ENCODE data around the gene HOMEZ. TPM values are rescaled to one million over a fixed set of nuclear protein-coding genes. Genes with fewer than 3 reads are reported as not detected.
A peak's percentile ranks its signal among the peaks of the same experiment; 100 is the strongest.

Gene HOMEZ
- total RNA-seq, 2 experiments from 2014 or later = 7.1 to 17.2 TPM

DNA sequence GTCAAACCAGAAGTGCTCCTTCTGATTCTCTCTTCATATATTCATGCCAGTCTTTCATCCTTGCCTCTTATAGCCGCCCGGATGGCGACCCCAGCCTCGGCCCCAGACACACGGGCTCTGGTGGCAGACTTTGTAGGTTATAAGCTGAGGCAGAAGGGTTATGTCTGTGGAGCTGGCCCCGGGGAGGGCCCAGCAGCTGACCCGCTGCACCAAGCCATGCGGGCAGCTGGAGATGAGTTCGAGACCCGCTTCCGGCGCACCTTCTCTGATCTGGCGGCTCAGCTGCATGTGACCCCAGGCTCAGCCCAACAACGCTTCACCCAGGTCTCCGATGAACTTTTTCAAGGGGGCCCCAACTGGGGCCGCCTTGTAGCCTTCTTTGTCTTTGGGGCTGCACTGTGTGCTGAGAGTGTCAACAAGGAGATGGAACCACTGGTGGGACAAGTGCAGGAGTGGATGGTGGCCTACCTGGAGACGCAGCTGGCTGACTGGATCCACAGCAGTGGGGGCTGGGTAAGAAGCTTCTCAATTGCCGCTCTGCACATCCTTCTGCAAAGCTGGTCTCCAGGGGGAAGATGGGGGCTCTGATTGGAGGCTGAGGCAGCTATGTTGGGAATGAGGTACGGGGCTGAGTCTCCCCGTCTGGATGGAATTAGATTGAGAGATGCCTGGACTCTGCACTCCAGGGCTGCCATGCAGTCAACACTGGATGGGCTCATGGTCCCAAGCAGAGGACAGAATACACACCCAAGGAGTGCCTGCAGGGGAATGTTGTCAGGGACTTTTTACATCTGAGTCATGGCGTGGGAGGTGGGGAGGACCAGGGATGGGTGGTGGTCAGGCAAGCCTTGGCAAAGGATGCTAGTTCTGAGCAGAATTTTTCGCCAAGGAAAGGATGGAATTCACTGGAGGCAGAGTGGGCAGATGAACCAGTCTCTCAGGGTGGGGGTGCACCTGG is 22.0 kb upstream of the HOMEZ start:
- Histone ChIP-seq H3K4me3 (ENCODE audit: low read depth, low read length, poor library complexity, severe bottlenecking) (no peak overlapping the region), H3K79me2 (ENCODE audit: insufficient read depth, low read depth, low read length) (no peaks in the 10 kb centered on the region; the same call in 1 of the 2 replicates), H2AFZ (ENCODE audit: low read length) (no peak overlapping the region), H3K4me2 (ENCODE audit: low read length) (peak overlapping the region; percentile 81), H3K9me3 (ENCODE audit: low read length) (no peaks in the 10 kb centered on the region), H3K9me2 (ENCODE audit: insufficient read depth, low read length) (no peaks in the 10 kb centered on the region), H3K27ac (ENCODE audit: low read depth, low read length, poor library complexity, severe bottlenecking) (no peak overlapping the region), H3K36me3 (ENCODE audit: insufficient read depth, low read length) (no peaks in the 10 kb centered on the region; the same call in 1 of the 2 replicates), H4K20me1 (ENCODE audit: insufficient read depth, low read length) (no peaks in the 10 kb centered on the region), H3K4me1 (ENCODE audit: insufficient read depth, low read length, poor library complexity, severe bottlenecking) (peaks cover 31% of the 10 kb centered on the region)
- CTCF ChIA-PET (ENCODE audit: unreplicated experiment) = interaction anchor here (1.4 kb wide), 1 partner anchor 13 kb away, joined by 4 read pairs; no protein-coding TSS in a partner anchor
- POLR2A ChIA-PET = interaction anchor here (9.4 kb wide), 1 partner anchor 13 kb away, joined by 122 read pairs; the partner anchor contains the start of gene PABPN1
- DNase-seq (ENCODE audit: low spot score) = no peak
- intact Hi-C loops (cut with micrococcal nuclease; ENCODE audit: unreplicated experiment) = loop anchor here (2.0 to 10.0 kb wide), 2 partner anchors 13 to 837 kb away; partner anchors contain the start of genes EMC9, PABPN1, PSME2 and RNF31
- BruUV-seq (replicated peaks) = no TSS peak
- TF ChIP-seq CTCF (conservative IDR thresholded peaks at IDR 0.05; ENCODE audit: low read length) = no peak
- TF ChIP-seq EZH2phosphoT487 (IDR thresholded peaks at IDR 0.05; ENCODE audit: borderline replicate concordance, low read depth, low read length) = no peak

- no peaks in the 10 kb centered on the region for H3K9me2 ChIP-seq (ENCODE audit: insufficient read depth, low read length)
- ChIA-PET POLR2A (interaction anchor here (0.6 to 9.4 kb wide), 2 partner anchors 14 kb away, joined by 5 to 122 read pairs; partner anchors contain the start of gene PABPN1), CTCF (ENCODE audit: unreplicated experiment) (interaction anchor here (0.6 to 1.4 kb wide), 3 partner anchors 14 to 215 kb away, joined by 3 to 5 read pairs (median 4); no protein-coding TSS in a partner anchor)
- H3K4me2 ChIP-seq (ENCODE audit: low read length) = peak overlapping the region; percentile 81
- no peaks in the 10 kb centered on the region for H3K9me3 ChIP-seq (ENCODE audit: low read length)
- peak overlapping the region; percentile 79 for H2AFZ ChIP-seq (ENCODE audit: low read length)
- H3K79me2 ChIP-seq (ENCODE audit: insufficient read depth, low read depth, low read length) = no peaks in the 10 kb centered on the region; the same call in 1 of the 2 replicates
- intact Hi-C loops (cut with micrococcal nuclease; ENCODE audit: unreplicated experiment) = loop anchor here (2.0 to 10.0 kb wide), 2 partner anchors 14 to 838 kb away; partner anchors contain the start of genes EMC9, PABPN1, PSME2 and RNF31
- H3K27ac ChIP-seq (ENCODE audit: low read depth, low read length, poor library complexity, severe bottlenecking) = peak overlapping the region; percentile 37
- peaks cover 32% of the 10 kb centered on the region for H3K4me1 ChIP-seq (ENCODE audit: insufficient read depth, low read length, poor library complexity, severe bottlenecking)
- DNase-seq (ENCODE audit: low spot score) = no peak
- H3K36me3 ChIP-seq (ENCODE audit: insufficient read depth, low read length) = no peaks in the 10 kb centered on the region; the same call in 1 of the 2 replicates
- TF ChIP-seq EZH2phosphoT487 (IDR thresholded peaks at IDR 0.05; ENCODE audit: borderline replicate concordance, low read depth, low read length) = no peak
- no peak for TF ChIP-seq CTCF (conservative IDR thresholded peaks at IDR 0.05; ENCODE audit: low read length)
- peak overlapping the region; percentile 77 for H3K4me3 ChIP-seq (ENCODE audit: low read depth, low read length, poor library complexity, severe bottlenecking)
- no peaks in the 10 kb centered on the region for H4K20me1 ChIP-seq (ENCODE audit: insufficient read depth, low read length)
- BruUV-seq (replicated peaks) = no TSS peak
Measured at GRCh38 chr14:23307146-23307530, 21.2 kb upstream of the HOMEZ start.

Measured in OCI-LY7 (cell line).